ENCODE data around the gene MVK.

Gene MVK

DNA sequence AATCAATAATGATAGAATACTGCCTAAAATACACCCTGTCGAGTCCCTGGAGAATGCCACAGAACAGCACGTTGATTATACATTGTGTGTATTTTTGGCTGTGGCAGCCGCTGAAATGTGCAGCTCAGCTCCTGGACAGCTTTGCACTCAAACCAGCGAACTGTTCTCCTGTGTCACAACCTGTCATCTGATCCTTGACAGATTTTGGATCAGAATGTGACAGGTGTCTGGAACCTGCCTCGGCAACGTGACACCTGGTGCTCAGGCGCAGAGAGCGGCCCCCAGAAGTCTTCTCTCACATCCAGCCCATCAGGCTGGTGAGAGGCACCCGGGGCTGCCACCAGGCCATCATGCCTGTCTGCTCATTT is 19.3 kb downstream of the MVK start:
- H3K4me3 ChIP-seq (ENCODE audit: insufficient read depth, low read length, poor library complexity, severe bottlenecking): no peak overlapping the region
- H3F3A ChIP-seq (ENCODE audit: insufficient read depth): no peaks in the 10 kb centered on the region
- no peak overlapping the region for H3K9ac ChIP-seq (ENCODE audit: low read length)
- TF ChIP-seq, protein P1, sequence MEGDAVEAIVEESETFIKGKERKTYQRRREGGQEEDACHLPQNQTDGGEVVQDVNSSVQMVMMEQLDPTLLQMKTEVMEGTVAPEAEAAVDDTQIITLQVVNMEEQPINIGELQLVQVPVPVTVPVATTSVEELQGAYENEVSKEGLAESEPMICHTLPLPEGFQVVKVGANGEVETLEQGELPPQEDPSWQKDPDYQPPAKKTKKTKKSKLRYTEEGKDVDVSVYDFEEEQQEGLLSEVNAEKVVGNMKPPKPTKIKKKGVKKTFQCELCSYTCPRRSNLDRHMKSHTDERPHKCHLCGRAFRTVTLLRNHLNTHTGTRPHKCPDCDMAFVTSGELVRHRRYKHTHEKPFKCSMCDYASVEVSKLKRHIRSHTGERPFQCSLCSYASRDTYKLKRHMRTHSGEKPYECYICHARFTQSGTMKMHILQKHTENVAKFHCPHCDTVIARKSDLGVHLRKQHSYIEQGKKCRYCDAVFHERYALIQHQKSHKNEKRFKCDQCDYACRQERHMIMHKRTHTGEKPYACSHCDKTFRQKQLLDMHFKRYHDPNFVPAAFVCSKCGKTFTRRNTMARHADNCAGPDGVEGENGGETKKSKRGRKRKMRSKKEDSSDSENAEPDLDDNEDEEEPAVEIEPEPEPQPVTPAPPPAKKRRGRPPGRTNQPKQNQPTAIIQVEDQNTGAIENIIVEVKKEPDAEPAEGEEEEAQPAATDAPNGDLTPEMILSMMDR (IDR thresholded peaks at IDR 0.05; ENCODE audit: insufficient read depth, low read length, poor library complexity, severe bottlenecking): no peak
- TF ChIP-seq EZH2phosphoT487 (conservative IDR thresholded peaks at IDR 0.05; ENCODE audit: low read length): no peak
- no peaks in the 10 kb centered on the region for H3K9me2 ChIP-seq (replicated peaks; ENCODE audit: insufficient read depth, low read length)
- no peak overlapping the region for H3K27ac ChIP-seq (ENCODE audit: low read depth, low read length)
- H3K9me3 ChIP-seq (ENCODE audit: insufficient read depth, low read length): no peaks in the 10 kb centered on the region
- no peak overlapping the region for H3K4me2 ChIP-seq (ENCODE audit: low read depth, low read length, poor library complexity, severe bottlenecking)
- no peak overlapping the region for H2AFZ ChIP-seq (ENCODE audit: low read depth, low read length, severe bottlenecking)
- no peaks in the 10 kb centered on the region for H3K36me3 ChIP-seq (ENCODE audit: low read length)
- H4K20me1 ChIP-seq (ENCODE audit: low read depth, low read length): no peaks in the 10 kb centered on the region
- H3K79me2 ChIP-seq (ENCODE audit: insufficient read depth, low read length): no peaks in the 10 kb centered on the region
- no peaks in the 10 kb centered on the region for H3K27me3 ChIP-seq (ENCODE audit: low read length)

- H2AFZ ChIP-seq (ENCODE audit: low read depth, low read length, severe bottlenecking): no peak overlapping the region
- no peak overlapping the region for H3K9ac ChIP-seq (ENCODE audit: low read length)
- no peaks in the 10 kb centered on the region for H3K36me3 ChIP-seq (ENCODE audit: low read length)
These were observed 21.1 kb downstream of the MVK start for GRCh38 chr12:109594556-109595317.

GRCh38 chr12:109595321-109595902 is 21.8 kb downstream of the MVK start:
- no peak overlapping the region for H3K4me2 ChIP-seq (ENCODE audit: low read depth, low read length, poor library complexity, severe bottlenecking)
- H4K20me1 ChIP-seq (ENCODE audit: low read depth, low read length): no peaks in the 10 kb centered on the region
- H3K4me3 ChIP-seq (ENCODE audit: insufficient read depth, low read length, poor library complexity, severe bottlenecking): no peak overlapping the region
- no peak overlapping the region for H3K27ac ChIP-seq (ENCODE audit: low read depth, low read length)
- TF ChIP-seq, protein P1 (IDR thresholded peaks at IDR 0.05; ENCODE audit: insufficient read depth, low read length, poor library complexity, severe bottlenecking): no peak
- TF ChIP-seq EZH2phosphoT487 (conservative IDR thresholded peaks at IDR 0.05; ENCODE audit: low read length): no peak
- H3K79me2 ChIP-seq (ENCODE audit: insufficient read depth, low read length): no peaks in the 10 kb centered on the region
- H3K9me2 ChIP-seq (replicated peaks; ENCODE audit: insufficient read depth, low read length): no peaks in the 10 kb centered on the region
- H3K36me3 ChIP-seq (ENCODE audit: low read length): no peaks in the 10 kb centered on the region
- H3F3A ChIP-seq (ENCODE audit: insufficient read depth): no peaks in the 10 kb centered on the region
- no peaks in the 10 kb centered on the region for H3K9me3 ChIP-seq (ENCODE audit: insufficient read depth, low read length)
- H3K27me3 ChIP-seq (ENCODE audit: low read length): no peaks in the 10 kb centered on the region
- H3K9ac ChIP-seq (ENCODE audit: low read length): no peak overlapping the region
- H2AFZ ChIP-seq (ENCODE audit: low read depth, low read length, severe bottlenecking): no peak overlapping the region

More at GRCh38 chr12:109594556-109595317, 21.1 kb downstream of the MVK start:
- Histone ChIP-seq H4K20me1 (ENCODE audit: low read depth, low read length) (no peaks in the 10 kb centered on the region), H3K4me3 (ENCODE audit: insufficient read depth, low read length, poor library complexity, severe bottlenecking) (no peak overlapping the region), H3K27me3 (ENCODE audit: low read length) (no peaks in the 10 kb centered on the region), H3K9me3 (ENCODE audit: insufficient read depth, low read length) (no peaks in the 10 kb centered on the region), H3K4me2 (ENCODE audit: low read depth, low read length, poor library complexity, severe bottlenecking) (no peak overlapping the region), H3K9me2 (replicated peaks; ENCODE audit: insufficient read depth, low read length) (no peaks in the 10 kb centered on the region), H3F3A (ENCODE audit: insufficient read depth) (no peaks in the 10 kb centered on the region), H3K27ac (ENCODE audit: low read depth, low read length) (no peak overlapping the region), H3K79me2 (ENCODE audit: insufficient read depth, low read length) (no peaks in the 10 kb centered on the region)
- no peak for TF ChIP-seq EZH2phosphoT487 (conservative IDR thresholded peaks at IDR 0.05; ENCODE audit: low read length)
- TF ChIP-seq, protein P1 (IDR thresholded peaks at IDR 0.05; ENCODE audit: insufficient read depth, low read length, poor library complexity, severe bottlenecking): no peak
